ENCODE measurements around the gene SCN10A.

DNA sequence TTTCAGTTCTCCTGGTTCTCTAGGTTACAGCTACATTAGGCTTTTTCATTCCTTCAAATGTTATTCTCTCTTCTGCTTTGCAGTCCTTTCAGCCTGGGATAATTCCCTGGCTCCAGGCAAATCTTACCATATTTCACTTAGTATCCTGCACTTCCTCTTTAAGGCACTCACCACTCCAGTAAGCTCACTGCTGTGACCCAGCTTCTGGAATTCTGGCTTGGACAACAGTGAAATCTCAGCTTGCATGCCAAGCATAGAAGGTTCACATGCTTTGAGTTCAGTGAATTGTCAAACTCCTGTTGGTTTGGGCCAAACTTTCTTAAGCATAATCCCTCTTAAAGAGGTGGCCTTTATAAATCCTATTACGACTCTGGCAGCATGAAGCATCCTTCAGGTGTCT is 69.4 kb downstream of the SCN10A start:
- TF ChIP-seq, protein P1, sequence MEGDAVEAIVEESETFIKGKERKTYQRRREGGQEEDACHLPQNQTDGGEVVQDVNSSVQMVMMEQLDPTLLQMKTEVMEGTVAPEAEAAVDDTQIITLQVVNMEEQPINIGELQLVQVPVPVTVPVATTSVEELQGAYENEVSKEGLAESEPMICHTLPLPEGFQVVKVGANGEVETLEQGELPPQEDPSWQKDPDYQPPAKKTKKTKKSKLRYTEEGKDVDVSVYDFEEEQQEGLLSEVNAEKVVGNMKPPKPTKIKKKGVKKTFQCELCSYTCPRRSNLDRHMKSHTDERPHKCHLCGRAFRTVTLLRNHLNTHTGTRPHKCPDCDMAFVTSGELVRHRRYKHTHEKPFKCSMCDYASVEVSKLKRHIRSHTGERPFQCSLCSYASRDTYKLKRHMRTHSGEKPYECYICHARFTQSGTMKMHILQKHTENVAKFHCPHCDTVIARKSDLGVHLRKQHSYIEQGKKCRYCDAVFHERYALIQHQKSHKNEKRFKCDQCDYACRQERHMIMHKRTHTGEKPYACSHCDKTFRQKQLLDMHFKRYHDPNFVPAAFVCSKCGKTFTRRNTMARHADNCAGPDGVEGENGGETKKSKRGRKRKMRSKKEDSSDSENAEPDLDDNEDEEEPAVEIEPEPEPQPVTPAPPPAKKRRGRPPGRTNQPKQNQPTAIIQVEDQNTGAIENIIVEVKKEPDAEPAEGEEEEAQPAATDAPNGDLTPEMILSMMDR (IDR thresholded peaks at IDR 0.05) = no peak
- TF ChIP-seq POLR2A (IDR thresholded peaks at IDR 0.05) = no peak

All from esophagus squamous epithelium (tissue), 4 donors.